HG03097 (cell line): ENCODE measurements around the gene COQ8B.

ENCODE experiments used
- ATAC-seq: cut with Tn5 transposase; IDR thresholded peaks from one replicate; pipeline ENCODE4 v1.9.1; 2021; ENCODE audit not compliant: unreplicated experiment, low FRiP score

Gene COQ8B

DNA sequence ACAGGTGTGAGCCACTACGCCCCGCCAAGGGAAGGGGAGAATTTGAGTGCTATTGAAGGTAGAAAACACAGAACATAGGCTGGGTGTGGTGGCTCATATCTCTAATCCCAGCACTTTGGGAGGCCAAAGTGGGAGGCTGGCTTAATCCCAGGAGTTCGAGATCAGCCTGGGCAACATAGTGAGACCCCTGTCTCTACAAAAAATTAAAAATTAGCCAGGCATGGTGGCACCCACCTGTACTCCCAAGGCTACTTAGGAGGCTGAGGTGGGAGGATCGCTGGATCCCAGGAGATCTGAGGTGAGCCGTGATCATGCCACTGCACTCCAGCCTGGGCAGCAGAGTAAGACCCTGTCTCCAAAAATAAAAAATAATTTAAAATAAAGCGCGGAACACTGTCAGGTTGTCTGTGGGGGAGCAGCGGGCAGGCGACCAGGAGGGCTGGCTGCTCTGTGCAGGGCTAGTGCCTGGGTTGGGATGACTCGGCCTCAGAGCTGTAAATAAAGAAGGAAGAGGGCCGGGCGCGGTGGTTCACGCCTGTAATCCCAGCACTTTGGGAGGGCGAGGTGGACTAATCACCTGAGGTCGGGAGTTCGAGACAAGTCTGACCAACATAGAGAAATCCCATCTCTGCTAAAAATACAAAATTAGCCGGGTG, 74.5 kb downstream of the COQ8B start:
- ATAC-seq, result no peak
